K562 (cell line): ENCODE results near the gene MYO15A. TPM values are rescaled to one million over a fixed set of nuclear protein-coding genes. Genes with fewer than 3 reads are reported as not detected.

ENCODE experiments used
- BACH1 ChIP-seq: fragments of 200-800 bp; sonication (Bioruptor generic); IDR thresholded peaks from 2 replicates; pipeline ENCODE4 v1.6.1; 2016; ENCODE audit warnings: missing genetic modification characterization, missing compliant biosample characterization
- ERF ChIP-seq: fragments of 450-650 bp; formaldehyde crosslinking; IDR thresholded peaks from 2 replicates; pipeline ENCODE4 v1.4.0; 2020; ENCODE audit warnings: mild to moderate bottlenecking, mixed read lengths
- EZH2 ChIP-seq: IDR thresholded peaks from 2 replicates; pipeline ENCODE4 v1.6.1; 2012; ENCODE audit warnings: low read depth, mild to moderate bottlenecking, inconsistent platforms, low read length, borderline replicate concordance
- ID3 ChIP-seq, 2 experiments: fragments of 250-450 bp in 1 of 2; fragments of 450-650 bp in 1 of 2; sonication (Bioruptor Pico) in 1 of 2; IDR thresholded peaks; 2 replicates each; pipeline versions ENCODE4 v1.6.1 to v1.8.0; 2016 to 2021; ENCODE audit warnings: mild to moderate bottlenecking in 2 of 2, moderate library complexity in 2 of 2, missing compliant biosample characterization in 1 of 2, missing genetic modification characterization in 1 of 2
- IRF9 ChIP-seq: fragments of 450-650 bp; IDR thresholded peaks from 2 replicates; pipeline ENCODE4 v1.6.1; 2016; ENCODE audit warnings: missing biosample characterization, missing genetic modification characterization
- MED1 ChIP-seq: sonication (generic); formaldehyde crosslinking; IDR thresholded peaks from 2 replicates; pipeline ENCODE4 v1.8.1; 2023; ENCODE audit warnings: missing genetic modification reagents, borderline replicate concordance
- NR3C1 ChIP-seq: sonication (generic); formaldehyde crosslinking; IDR thresholded peaks from 2 replicates; pipeline ENCODE4 v1.8.1; 2022; ENCODE audit warnings: missing genetic modification reagents
- RBM17 ChIP-seq: fragments of 200-400 bp; formaldehyde crosslinking; IDR thresholded peaks from 2 replicates; pipeline ENCODE4 v1.6.1; 2017; ENCODE audit warnings: low read depth, mild to moderate bottlenecking, low read length, borderline replicate concordance
- SIN3A ChIP-seq, 2 experiments: fragments of 150-350 bp in 1 of 2; IDR thresholded peaks; 2 replicates each; pipeline ENCODE4 v1.6.1; 2011 to 2016; ENCODE audit warnings: borderline replicate concordance in 2 of 2, low read depth in 2 of 2, low read length in 2 of 2, mild to moderate bottlenecking in 2 of 2, moderate library complexity in 2 of 2; ENCODE audit not compliant: control insufficient read depth in 1 of 2
- STAT6 ChIP-seq: sonication (generic); formaldehyde crosslinking; IDR thresholded peaks from 2 replicates; pipeline ENCODE4 v1.8.1; 2023; ENCODE audit warnings: mild to moderate bottlenecking, missing genetic modification reagents
- TAF1 ChIP-seq: IDR thresholded peaks from 2 replicates; pipeline ENCODE4 v1.6.1; 2011; ENCODE audit warnings: mild to moderate bottlenecking, low read length, moderate library complexity; ENCODE audit not compliant: insufficient read depth, control insufficient read depth, severe bottlenecking; ENCODE audit errors: extremely low read depth
- ZBTB12 ChIP-seq: fragments of 250-450 bp; sonication (Bioruptor Pico); IDR thresholded peaks from 2 replicates; pipeline ENCODE4 v1.4.0; 2020
- ZBTB26 ChIP-seq: fragments of 450-650 bp; formaldehyde crosslinking; IDR thresholded peaks from 2 replicates; pipeline ENCODE4 v1.4.0; 2022; ENCODE audit warnings: missing genetic modification characterization
- ZNF197 ChIP-seq: fragments of 200-800 bp; sonication (Bioruptor generic); IDR thresholded peaks from 2 replicates; pipeline ENCODE4 v1.6.1; 2016; ENCODE audit warnings: low read depth, missing genetic modification characterization, missing compliant biosample characterization
- ZNF277 ChIP-seq: fragments of 250-450 bp; sonication (Bioruptor Pico); IDR thresholded peaks from 2 replicates; pipeline ENCODE4 v1.8.0; 2022; ENCODE audit warnings: inconsistent platforms, mild to moderate bottlenecking, moderate library complexity, borderline replicate concordance
- ZSCAN29 ChIP-seq: fragments of 450-650 bp; IDR thresholded peaks from 2 replicates; pipeline ENCODE4 v1.6.1; 2017
- polyA plus RNA-seq, 8 experiments: library from polyadenylated mRNA; depleted of rRNA in 4 of 8; stranded (reverse) in 5 of 8; unstranded in 3 of 8; fragments of >200 nt; fragmentation: Nextera tagmentation in 2 of 8; fragmentation: Illumina TruSeq in 1 of 8; extraction: Ambion mirVana in 2 of 8; extraction: Trizol in 1 of 8; gene quantifications; 2 replicates each; pipeline versions ENCODE4 v1.2.1 to v1.2.3, GENCODE V29; 2011 to 2014; ENCODE audit warnings: inconsistent platforms in 1 of 8, missing spikeins in 1 of 8
- total RNA-seq, 7 experiments: library from RNA; depleted of rRNA in 6 of 7; stranded (reverse); fragments of >200 nt in 6 of 7; fragmentation: Illumina TruSeq in 2 of 7; extraction: Trizol in 2 of 7; gene quantifications; 2 replicates each; pipeline versions ENCODE4 v1.2.1 to v1.2.3, GENCODE V29; 2011 to 2021; ENCODE audit warnings: low replicate concordance in 1 of 7

Gene MYO15A
- total and polyA plus RNA-seq, 9 of the 15 experiments (the other 6 are each of a cell fraction or from before 2014, with no cell fraction given), result 0.05 to 0.88 (median 0.14) TPM; not detected in 1

GRCh38 chr17:18183334-18184142 is 75.0 kb downstream of the MYO15A start, which contains the start of gene ALKBH5 (continued):
- TF ChIP-seq ZNF277 (CRISPR knock-in tag) (no peak), RBM17 (no peak), ZBTB26 (no peak), MED1 (CRISPR knock-in tag) (no peak), SIN3A (IDR thresholded peaks at IDR 0.05; ENCODE audit: borderline replicate concordance in 2 of 2, control insufficient read depth in 1 of 2, low read depth in 2 of 2, low read length in 2 of 2) (0 out of 4 replicates have a peak, but pooled peaks of 1 of the 2 experiments have one; percentile 18), IRF9 (tag) (no peak), ID3 (CRISPR knock-in tag; IDR thresholded peaks at IDR 0.05) (no peak), ID3 (tag; IDR thresholded peaks at IDR 0.05) (no peak), TAF1 (peak; percentile 14), BACH1 (no peak), ZSCAN29 (no peak), STAT6 (CRISPR knock-in tag) (no peak), NR3C1 (CRISPR knock-in tag) (no peak), ZNF197 (CRISPR knock-in tag) (0 out of 2 replicates have a peak, but pooled peaks have one; percentile 4), EZH2 (no peak), ERF (CRISPR knock-in tag) (no peak), ZBTB12 (CRISPR knock-in tag) (peak; percentile 60)
